Mucosa of stomach (tissue), 1 donor: Measurements from ENCODE around the gene HIGD1A.
"Not testable (repeated sequence)": the region's sequence is repeated elsewhere in the genome, so short reads cannot be mapped to it uniquely, and the experiment has no call there.

Source experiments
- H3K27me3 ChIP-seq: one replicate; pipeline ENCODE4 v1.7.0; 2013; ENCODE audit warnings: mild to moderate bottlenecking, low read length; ENCODE audit not compliant: control insufficient read depth, insufficient read depth
- H3K36me3 ChIP-seq: one replicate; pipeline ENCODE4 v1.7.0; 2013; ENCODE audit warnings: low read length; ENCODE audit not compliant: control insufficient read depth, insufficient read depth
- H3K4me1 ChIP-seq: one replicate; pipeline ENCODE4 v1.7.0; 2013; ENCODE audit warnings: mild to moderate bottlenecking, low read length; ENCODE audit not compliant: control insufficient read depth, insufficient read depth
- H3K4me3 ChIP-seq: one replicate; pipeline ENCODE4 v1.7.0; 2013; ENCODE audit warnings: low read length
- H3K9ac ChIP-seq: one replicate; pipeline ENCODE4 v1.7.0; 2013; ENCODE audit warnings: mild to moderate bottlenecking, low read length, moderate library complexity
- H3K9me3 ChIP-seq: one replicate; pipeline ENCODE4 v1.7.0; 2013; ENCODE audit warnings: mild to moderate bottlenecking, low read length, moderate library complexity; ENCODE audit not compliant: control insufficient read depth
- donor health status: Pancreatic carcinoma.

The HIGD1A gene

DNA sequence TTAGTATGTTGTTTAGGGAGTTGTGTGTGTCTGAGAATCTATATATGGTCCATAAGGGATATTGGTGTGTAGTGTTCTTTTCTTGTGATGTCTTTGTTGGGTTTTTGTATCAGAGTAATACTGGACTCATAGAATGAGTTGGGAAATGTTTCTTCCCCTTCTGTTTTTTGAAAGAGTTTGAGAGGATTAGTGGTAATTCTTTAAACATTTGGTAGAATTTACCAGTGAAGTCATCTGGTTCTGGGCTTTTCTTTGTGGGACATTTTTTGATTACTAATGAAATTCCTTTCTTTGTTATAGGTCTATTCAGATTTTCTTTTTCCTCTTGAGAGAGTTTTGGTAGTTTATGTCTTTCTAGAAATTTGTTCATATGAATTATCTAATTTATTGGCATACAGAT lies 21.9 kb upstream of the HIGD1A start:
- H3K4me1 ChIP-seq = peaks cover 33% of the 10 kb centered on the region
- no peaks in the 10 kb centered on the region for H3K9me3 ChIP-seq
- no peaks in the 10 kb centered on the region for H3K36me3 ChIP-seq
- no peak overlapping the region for H3K9ac ChIP-seq
- H3K4me3 ChIP-seq = no peak overlapping the region
- no peaks in the 10 kb centered on the region for H3K27me3 ChIP-seq

DNA sequence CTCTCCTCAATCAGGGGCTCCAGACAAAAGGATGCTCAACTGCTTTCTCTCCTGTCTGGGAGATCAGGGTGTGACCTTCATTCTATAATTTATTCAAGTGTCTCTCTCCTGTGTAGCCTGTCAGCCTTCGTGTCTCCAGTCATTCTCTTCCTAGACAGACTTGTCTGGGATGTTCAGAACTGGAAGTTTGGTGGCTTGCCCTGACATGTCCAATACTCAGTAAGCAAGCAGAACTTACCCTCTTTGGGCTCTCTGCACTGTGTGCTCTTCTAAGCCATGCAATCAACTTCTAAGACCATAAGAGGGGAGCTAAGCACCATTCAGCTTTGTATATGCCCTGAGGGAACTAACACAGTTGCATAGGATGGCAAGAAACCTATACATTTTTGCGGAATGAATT lies 19.1 kb upstream of the HIGD1A start:
- Histone ChIP-seq H3K9ac (no peak overlapping the region), H3K9me3 (no peaks in the 10 kb centered on the region), H3K4me1 (peaks cover 30% of the 10 kb centered on the region), H3K36me3 (no peaks in the 10 kb centered on the region), H3K4me3 (no peak overlapping the region), H3K27me3 (no peaks in the 10 kb centered on the region)

DNA sequence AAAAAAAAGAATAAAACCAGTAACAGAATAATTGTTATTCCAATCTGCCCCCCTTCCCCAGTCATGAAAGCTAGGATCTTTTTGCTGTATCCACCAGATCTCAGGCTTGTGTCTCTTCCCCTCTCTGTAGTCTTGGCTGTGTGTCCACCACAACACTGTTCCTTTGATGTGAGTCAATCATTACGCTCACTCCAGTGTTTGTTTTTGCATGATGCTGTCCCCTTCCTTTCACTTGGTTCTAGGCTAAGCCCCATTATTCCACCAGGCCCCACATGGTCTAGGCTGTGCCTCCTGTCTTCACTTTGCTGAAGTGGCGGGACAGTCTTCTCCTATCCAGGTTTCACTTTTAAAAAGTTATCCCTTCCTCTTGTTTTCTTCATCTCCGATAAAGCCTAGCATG lies 18.5 kb upstream of the HIGD1A start:
- Histone ChIP-seq H3K9ac (no peak overlapping the region), H3K36me3 (no peaks in the 10 kb centered on the region), H3K9me3 (no peaks in the 10 kb centered on the region), H3K27me3 (no peaks in the 10 kb centered on the region), H3K4me1 (peaks cover 27% of the 10 kb centered on the region), H3K4me3 (no peak overlapping the region)

DNA sequence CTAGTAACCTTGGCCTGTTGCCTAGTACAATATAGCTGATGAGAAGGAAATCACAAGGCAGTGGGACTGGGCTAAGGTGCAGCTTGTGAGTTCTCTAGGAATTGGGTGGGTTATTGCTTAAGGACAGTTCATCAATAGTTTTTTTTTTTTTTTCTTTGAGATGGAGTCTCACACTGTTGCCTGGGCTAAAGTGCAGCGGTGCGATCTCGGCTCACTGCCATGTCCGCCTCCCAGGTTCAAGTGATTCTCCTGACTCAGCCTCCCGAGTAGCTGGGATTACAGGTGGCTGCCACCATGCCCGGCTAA lies 16.4 kb upstream of the HIGD1A start:
- Histone ChIP-seq H3K27me3 (no peaks in the 10 kb centered on the region), H3K36me3 (no peaks in the 10 kb centered on the region), H3K4me3 (no peak overlapping the region), H3K4me1 (peaks cover 31% of the 10 kb centered on the region), H3K9me3 (no peaks in the 10 kb centered on the region), H3K9ac (no peak overlapping the region)

DNA sequence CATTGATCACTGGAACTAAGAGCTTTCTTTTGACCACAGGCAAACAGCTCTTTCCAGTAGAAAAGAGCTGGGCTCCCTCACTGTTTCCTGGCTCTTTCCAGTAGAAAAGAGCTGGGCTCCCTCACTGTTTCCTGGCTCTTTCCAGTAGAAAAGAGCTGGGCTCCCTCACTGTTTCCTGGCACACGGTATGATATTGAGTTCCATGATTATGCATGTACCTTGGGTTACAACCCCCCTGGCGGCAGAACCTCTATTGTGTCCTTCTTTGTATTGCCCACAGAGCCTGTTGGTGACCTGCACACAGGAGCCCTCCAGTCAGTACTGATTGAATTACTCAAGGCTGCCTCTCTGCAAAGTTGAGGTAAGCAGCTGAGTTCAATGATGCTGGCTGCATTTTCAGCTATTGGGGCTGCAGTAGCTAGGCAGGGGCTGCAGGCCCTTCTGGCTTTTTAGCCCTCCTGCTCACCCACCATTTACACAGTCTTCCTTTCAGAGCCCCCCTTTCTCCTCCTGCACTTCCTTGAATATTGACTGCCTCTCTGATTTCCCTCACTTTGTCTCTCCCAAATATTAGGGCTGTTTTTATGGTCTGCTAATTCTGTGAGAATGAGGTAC lies 15.2 kb upstream of the HIGD1A start:
- Histone ChIP-seq H3K9me3 (no peaks in the 10 kb centered on the region), H3K4me3 (no peak overlapping the region), H3K4me1 (peaks cover 43% of the 10 kb centered on the region), H3K9ac (no peak overlapping the region), H3K36me3 (no peaks in the 10 kb centered on the region), H3K27me3 (no peaks in the 10 kb centered on the region)

DNA sequence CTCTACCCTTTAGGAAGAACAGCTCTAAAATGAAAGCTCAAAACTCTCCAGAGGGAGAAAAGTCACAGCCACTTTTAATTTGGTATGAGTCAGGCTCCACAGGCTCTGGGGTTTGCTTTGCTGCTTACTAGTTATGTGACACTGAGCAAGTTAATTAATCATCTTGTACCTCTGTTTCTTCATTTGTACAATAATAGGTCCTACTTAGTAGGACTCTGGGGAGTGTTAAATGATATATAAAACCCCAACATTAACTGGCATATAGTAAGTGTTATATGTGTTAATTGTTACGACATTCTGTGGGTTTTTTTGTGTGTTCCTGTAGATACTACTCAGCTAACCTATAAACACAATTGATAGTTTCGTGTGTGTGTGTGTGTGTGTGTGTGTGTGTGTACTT lies 11.5 kb upstream of the HIGD1A start:
- Histone ChIP-seq H3K4me1 (peaks cover 34% of the 10 kb centered on the region), H3K9me3 (no peaks in the 10 kb centered on the region), H3K36me3 (no peaks in the 10 kb centered on the region), H3K27me3 (no peaks in the 10 kb centered on the region), H3K4me3 (no peak overlapping the region), H3K9ac (no peak overlapping the region)

DNA sequence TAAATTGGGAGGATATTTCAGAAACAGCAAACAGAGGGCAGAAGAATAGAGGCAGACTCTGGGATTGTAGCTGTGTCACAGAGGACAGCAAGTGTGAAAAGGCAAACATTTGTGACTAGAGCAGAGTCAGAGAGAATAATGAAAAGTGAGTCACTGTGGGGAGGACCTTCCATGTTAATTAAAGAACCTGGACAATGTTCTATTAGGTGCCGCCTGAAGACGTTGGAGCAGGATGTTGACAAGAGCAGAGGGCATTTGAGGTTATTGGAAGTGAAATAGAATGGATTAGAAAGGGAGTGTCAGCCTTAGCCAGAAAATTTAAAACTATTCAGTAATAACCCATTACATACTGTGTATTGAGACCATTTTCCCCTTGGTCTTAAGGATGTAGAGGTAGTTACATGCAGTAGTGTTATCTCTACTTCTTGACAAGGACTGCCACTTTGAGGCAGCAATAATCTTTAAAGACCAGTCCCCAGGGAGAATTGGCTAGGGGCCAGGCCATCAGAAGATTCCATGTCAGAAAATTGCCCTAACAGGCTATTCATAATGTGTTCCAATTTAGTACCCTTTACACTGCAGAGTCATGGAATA lies 10.7 kb upstream of the HIGD1A start:
- H3K4me3 ChIP-seq = no peak overlapping the region
- H3K27me3 ChIP-seq = no peaks in the 10 kb centered on the region
- no peaks in the 10 kb centered on the region for H3K36me3 ChIP-seq
- no peaks in the 10 kb centered on the region for H3K9me3 ChIP-seq
- no peak overlapping the region for H3K9ac ChIP-seq
- peaks cover 31% of the 10 kb centered on the region for H3K4me1 ChIP-seq

DNA sequence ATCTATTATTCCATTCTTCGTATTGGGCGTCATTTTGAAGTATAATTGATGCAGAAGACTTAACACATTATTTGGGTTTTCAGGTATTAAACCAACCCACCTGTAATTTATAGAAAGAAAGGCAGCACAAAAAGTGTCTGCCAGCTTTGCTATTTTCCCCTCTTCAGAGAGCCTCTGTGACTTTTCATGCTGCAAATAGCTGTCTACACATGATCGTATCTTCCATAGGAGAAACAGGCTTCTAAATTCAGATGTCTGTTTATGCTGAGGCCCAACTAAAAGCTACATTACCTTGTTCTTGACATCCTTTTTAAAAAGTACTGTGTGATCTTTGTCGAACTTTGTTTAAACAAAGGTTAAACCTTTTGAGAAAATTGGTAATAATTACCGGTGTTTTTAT lies 10.0 kb upstream of the HIGD1A start:
- Histone ChIP-seq H3K27me3 (no peaks in the 10 kb centered on the region), H3K9me3 (no peaks in the 10 kb centered on the region), H3K4me3 (no peak overlapping the region), H3K9ac (no peak overlapping the region), H3K4me1 (peaks cover 23% of the 10 kb centered on the region), H3K36me3 (no peaks in the 10 kb centered on the region)

DNA sequence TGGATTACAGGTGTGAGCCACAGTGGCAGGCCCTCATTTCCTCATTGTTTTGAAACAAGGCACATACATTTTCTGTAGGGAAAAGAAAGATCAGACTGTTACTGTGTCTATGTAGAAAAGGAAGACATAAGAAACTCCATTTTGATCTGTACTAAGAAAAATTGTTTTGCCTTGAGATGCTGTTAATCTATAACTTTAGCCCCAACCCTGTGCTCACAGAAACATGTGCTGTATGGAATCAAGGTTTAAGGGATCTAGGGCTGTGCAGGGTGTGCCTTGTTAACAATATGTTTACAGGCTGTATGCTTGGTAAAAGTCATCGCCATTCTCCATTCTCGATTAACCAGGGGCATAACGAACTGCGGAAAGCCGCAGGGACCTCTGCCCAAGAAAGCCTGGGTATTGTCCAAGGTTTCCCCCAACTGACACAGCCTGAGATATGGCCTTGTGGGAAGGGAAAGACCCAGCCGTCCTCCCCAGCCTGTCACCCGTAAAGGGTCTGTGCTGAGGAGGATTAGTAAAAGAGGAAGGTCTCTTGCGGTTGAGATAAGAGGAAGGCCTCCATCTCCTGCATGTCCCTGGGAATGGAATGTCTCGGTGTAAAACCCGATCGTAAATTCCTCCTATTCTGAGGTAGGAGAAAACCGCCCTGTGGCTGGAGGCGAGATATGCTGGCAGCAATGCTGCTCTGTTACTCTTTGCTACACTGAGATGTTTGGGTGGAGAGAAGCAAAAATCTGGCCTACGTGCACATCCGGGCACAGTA lies 7.0 kb upstream of the HIGD1A start:
- not testable (repeated sequence) for H3K9ac ChIP-seq

DNA sequence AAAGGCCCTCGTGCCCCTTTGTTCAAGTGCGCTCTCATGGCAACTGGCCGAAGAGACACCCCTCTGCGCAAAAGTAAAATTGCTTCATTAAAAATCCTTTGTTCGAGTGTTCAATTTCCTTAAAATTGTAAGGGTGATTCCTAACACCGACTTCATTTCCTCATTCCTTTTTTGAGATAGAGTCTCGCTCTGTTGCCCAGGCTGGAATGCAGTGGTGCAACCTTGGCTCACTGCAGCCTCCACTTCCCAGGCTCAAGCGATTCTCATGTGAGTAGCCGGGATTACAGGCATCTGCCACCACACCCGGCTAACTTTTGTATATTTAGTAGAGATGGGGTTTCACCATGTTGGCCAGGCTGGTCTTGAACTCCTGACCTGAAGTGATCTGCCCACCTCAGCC lies 6.4 kb upstream of the HIGD1A start:
- not testable (repeated sequence) for H3K9ac ChIP-seq, H3K4me3 ChIP-seq, H3K27me3 ChIP-seq, H3K36me3 ChIP-seq, H3K9me3 ChIP-seq
- H3K4me1 ChIP-seq = peaks cover 16% of the 10 kb centered on the region

More for the DNA sequence above, 7.0 kb upstream of the HIGD1A start:
- H3K4me3 ChIP-seq, H3K27me3 ChIP-seq, H3K9me3 ChIP-seq, H3K36me3 ChIP-seq: not testable (repeated sequence)
- peaks cover 20% of the 10 kb centered on the region for H3K4me1 ChIP-seq

DNA sequence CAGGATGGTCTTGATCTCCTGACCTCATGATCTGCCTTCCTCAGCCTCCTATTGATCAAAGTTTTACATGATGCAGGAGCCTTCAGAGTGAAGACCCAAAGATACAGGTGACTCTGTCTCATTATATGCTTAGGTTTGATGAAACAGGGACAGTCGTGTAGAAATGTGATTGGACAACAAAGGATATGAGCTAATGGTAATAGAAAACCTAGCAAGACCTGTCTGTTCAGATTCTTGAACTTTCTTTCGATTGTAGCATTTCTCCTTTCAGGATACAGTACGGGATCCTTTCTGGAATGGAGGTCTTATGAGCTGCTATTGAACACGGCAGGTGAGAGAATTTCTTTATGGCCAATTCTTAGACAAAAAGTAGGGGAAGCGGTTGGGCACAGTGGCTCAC lies 4.9 kb upstream of the HIGD1A start, which contains the start of gene ACKR2:
Gene ACKR2, plus strand, starts transcription at position 244 of the 400 bp plus-strand sequence. CDS start 55,058 bp downstream, outside the sequence.
- Histone ChIP-seq H3K27me3 (no peaks in the 10 kb centered on the region), H3K4me3 (no peak within 1 kb of the TSS), H3K9me3 (no peaks in the 10 kb centered on the region), H3K36me3 (no peaks in the 10 kb centered on the region), H3K9ac (no peak within 1 kb of the TSS), H3K4me1 (peaks cover 5% of the 10 kb centered on the region)

DNA sequence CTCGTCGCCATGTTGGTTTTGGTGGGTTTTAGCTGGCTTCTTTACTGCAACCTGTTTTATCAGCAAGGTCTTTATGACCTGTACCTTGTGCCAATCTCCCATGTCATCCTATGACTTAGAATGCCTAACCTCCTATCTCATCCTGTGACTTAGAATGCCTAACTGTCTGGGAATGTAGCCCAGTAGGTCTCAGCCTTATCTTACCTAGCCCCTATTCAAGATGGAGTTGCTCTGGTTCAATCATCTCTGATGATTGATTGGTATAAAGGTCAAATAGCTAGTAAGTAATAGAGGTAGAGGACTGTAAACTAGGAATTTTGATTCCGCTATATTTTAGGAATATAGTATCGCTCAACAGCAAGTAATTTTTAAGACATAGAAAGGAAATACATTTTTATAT lies 3.6 kb upstream of the HIGD1A start:
- no peaks in the 10 kb centered on the region for H3K27me3 ChIP-seq
- H3K9me3 ChIP-seq = no peaks in the 10 kb centered on the region
- peaks cover 5% of the 10 kb centered on the region for H3K4me1 ChIP-seq
- H3K36me3 ChIP-seq = no peaks in the 10 kb centered on the region
- H3K4me3 ChIP-seq = no peak overlapping the region
- H3K9ac ChIP-seq = no peak overlapping the region
